T-helper 2 cell (primary cell): ENCODE data around the gene GNG7.
"Not testable (repeated sequence)": the region's sequence is repeated elsewhere in the genome, so short reads cannot be mapped to it uniquely, and the experiment has no call there.

Experiments used
- DNase-seq, 5 experiments: peaks; one replicate each; pipeline versions ENCODE4 v3.0.0 to v3.0.0-alpha.2; 2012 to 2022

Gene GNG7

GRCh38 chr19:2668175-2668763, 34.2 kb downstream of the GNG7 start:
- DNase-seq: no peak

- DNase-seq: not testable (repeated sequence)
Measured at GRCh38 chr19:2667349-2667748, 35.1 kb downstream of the GNG7 start.

DNA sequence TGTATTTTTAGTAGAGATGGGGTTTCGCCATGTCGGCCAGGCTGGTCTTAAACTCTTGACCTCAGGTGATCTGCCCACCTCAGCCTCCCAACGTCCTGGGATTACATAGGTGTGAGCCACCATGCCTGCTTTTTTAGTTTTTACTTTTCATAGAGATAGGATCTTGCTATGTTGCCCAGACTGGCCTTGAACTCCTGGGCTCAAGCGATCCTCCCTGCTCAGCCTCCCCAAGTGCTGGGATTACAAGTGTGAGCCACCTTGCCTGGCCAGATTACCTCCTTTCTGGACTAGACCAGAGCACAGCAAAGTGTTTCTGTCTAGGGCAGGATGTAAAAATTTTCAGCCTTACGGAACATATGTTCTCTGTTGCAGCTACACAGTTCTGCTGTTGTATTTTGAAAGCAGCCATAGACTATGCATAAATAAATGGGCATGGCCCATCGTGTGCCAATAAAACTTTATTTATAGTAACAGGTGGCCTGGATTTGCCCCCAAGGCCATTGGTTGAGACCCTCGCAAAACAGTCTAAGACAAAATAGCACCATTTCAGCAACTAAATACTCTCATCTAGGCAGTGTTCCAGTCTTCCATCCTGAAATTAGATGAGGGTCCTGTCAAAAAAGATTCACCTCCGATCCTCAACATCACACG, 36.0 kb downstream of the GNG7 start:
- DNase-seq: no peak

GRCh38 chr19:2665103-2665502, 37.4 kb downstream of the GNG7 start:
- no peak for DNase-seq

DNA sequence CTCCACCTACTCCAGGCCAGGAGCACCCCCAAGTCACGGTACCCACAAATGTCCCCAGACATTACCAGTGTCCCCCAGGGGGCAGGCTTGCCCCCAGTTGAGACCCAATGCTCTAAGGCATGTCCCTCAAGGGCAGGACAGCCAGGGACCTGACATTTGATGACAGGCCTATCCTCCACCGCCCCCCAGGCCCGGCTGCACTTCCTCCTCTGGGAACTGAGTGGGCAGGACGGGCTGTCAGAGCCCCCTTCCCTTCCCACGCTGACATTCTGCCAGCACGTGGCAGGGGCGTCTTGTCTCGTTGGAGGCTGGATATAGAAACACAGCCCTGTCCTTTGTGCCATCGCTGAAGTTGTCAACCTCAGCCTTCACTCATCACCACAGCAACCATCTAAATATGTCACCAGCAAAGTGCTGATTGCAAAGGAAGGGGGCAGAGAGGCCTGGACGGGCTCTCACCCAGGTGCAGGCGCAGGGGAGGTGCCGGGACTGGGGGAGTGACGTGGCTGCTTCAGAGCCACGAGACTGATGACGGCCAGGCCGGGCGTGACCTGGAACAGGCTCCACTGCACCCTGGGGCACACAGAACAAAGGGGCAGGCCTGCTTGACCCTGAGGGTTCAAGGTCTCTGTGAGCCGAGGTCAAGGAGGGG, 38.4 kb downstream of the GNG7 start:
- no peak for DNase-seq

- DNase-seq: peak in 1 of 5 experiments; percentile 10
Measured at GRCh38 chr19:2661615-2662014, 40.9 kb downstream of the GNG7 start.

GRCh38 chr19:2659856-2660432, 42.5 kb downstream of the GNG7 start:
- DNase-seq: no peak

DNA sequence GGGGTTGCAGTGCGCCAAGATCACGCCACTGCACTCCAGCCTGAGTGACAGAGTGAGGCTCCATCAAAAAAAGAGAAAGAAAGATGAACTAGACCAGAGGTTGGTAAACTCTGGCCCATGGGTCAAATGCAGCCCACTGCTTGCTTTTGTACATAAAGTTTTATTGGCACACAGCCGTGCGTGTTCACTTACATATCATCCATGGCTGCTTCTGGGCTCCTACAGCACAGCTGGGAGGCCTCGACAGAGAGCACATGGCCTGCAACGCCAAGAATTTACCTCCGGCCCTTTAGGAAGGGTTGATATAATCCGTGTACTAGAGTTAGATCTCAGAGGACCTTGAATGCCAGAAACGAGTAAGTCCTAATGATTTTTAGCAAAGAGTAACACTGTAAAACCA, 46.0 kb downstream of the GNG7 start:
- no peak for DNase-seq

- DNase-seq: no peak
Measured at GRCh38 chr19:2653710-2654707, 48.5 kb downstream of the GNG7 start.

DNA sequence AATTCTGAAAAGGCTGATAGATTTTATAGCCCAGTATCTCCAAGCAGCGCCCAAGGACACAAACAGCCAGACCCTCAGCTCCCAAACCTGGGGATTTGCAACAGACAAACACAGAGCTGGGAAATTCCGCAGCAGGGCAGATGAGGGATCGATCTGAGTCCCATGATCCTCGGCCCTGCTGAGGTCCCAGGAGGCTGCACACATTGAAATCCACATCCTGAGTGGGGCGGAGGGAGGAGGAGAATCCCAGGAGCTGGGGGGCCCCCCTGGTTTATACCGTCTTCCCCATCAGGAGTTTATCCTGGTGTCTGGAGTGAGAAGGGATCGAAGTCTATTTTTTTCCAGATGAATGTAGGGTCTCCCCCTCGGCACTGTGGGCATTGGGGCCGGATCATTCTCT, 49.3 kb downstream of the GNG7 start:
- DNase-seq: no peak

DNA sequence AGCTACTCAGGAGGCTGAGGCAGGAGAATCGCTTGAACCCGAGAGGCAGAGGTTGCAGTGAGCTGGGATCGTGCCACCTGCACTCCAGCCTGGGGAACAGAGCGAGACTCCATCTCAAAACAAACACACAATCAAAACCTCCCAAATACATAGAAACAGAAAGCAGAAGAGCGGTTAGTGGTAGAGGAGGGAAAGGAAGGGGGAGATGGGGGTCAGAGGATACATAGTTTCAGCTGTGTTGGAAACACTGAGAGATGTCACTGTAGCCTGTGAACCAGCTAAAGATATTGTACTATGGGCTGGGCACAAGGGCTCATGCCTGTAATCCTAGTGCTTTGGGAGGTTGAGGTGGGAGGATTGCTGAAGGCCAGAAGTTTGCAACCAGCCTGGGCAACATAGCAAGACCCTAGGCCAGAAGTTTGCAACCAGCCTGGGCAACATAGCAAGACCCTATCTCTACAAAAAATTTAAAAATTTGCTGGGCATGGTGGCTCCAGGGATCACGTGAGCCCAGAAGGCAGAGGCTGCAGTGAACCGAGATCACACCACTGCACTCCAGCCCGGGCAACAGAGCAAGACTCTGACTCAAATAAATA, 49.9 kb downstream of the GNG7 start:
- DNase-seq: no peak

DNA sequence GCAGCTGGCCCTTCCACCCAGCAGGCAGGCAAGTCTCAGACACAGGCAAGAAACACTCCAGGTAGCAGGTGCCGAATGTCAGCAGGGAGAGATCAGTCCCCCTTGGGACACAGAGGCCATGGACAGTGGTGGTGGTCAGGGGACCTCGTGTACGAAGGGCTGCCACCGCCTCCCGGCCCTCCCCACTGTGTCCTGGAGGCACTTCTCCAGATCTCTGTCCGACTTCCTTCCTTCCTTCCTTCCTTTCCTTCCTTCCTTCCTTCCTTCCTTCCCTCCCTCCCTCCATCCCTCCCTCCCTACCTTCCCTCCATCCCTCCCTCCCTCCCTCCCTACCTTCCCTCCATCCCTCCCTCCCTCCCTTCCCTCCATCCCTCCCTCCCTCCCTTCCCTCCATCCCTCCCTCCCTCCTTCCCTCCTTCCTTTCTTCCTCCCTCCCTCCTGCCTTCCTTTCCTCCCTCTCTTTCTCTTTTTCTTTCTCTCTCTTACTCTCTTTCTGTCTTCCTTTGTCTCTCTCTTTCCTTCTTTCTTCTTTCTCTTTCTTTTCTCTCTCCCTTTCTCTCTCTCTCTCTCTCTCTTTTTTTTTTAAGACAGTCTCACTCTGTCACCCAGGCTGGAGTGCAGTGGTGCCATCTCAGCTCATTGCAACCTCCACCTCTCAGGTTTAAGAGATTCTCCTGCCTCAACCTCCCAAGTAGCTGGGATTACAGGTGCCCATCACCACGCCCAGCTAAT, 51.3 kb downstream of the GNG7 start:
- DNase-seq: not testable (repeated sequence)

- DNase-seq: no peak
Measured at GRCh38 chr19:2650515-2650914, 52.0 kb downstream of the GNG7 start.

- DNase-seq: peak; percentile 39 to 68 (median 62)
Measured at GRCh38 chr19:2648528-2648937, 54.0 kb downstream of the GNG7 start.

- DNase-seq: no peak
Measured at GRCh38 chr19:2648099-2648498, 54.4 kb downstream of the GNG7 start.

- no peak for DNase-seq
Measured at GRCh38 chr19:2646866-2647535, 55.5 kb downstream of the GNG7 start.

- no peak for DNase-seq
Measured at GRCh38 chr19:2645826-2646225, 56.7 kb downstream of the GNG7 start.

GRCh38 chr19:2643123-2643737, 59.3 kb downstream of the GNG7 start:
- not testable (repeated sequence) for DNase-seq

DNA sequence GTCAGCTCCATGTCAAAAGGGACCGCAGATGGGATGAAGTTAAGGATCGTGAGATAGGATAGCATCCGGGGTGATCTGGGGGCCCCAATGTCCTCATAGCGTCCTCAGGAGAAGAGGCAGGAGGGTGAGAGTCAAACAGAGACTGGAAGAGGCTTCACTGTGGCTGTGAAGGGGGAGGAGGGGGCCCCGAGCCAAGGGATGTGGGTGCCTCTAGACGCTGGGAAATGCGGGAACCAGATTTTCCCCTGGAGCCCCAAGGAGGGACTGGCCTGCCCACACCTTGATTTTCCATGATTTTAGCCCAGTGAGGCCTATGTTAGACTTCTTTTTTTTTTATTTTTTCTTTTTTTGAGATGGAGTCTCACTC, 61.2 kb downstream of the GNG7 start:
- no peak for DNase-seq

DNA sequence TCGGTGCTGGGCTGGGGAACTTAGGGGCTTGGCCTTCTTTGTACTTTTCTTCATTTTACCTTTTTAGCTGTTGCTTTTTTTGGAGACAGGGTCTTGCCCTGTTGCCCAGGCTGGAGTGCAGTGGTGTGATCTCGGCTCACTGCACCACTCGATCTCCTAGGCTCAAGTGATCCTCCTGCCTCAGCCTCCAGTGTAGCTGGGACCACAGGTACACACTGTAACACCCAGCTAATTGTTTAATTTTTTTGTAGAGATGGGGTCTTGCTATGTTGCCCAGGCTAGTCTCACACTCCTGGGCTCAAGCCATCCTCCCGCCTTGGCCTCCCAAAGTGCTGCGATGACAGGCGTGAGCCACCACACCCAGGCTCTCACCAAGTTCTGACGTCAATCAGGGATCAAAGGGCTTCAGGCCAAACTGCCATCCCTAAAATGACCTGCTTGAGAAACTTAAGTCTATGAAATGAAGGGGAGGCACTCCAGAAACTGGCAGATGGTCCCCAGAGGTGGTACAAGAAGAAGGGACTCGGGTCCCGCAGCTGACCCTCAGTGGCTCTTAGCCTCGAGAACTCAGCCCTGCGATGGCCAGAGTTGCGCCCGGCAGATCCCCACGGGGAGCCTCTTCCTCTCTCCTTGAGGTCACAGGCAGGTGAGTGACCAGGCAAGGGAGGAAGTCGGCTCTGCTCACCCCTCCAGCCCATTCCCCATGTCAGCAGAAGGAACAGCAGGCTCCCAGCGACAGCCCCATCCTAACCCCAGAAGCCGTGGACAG, 61.7 kb downstream of the GNG7 start:
- no peak for DNase-seq
